ENCODE measurements around the gene FADS3. TPM values are rescaled to one million over a fixed set of nuclear protein-coding genes. Genes with fewer than 3 reads are reported as not detected.

Gene FADS3
- total RNA-seq, 1 experiment from 2014 or later, result 50.0 TPM

- H3K4me3 Mint-ChIP-seq, result no peak overlapping the region
- H3K36me3 Mint-ChIP-seq, result peaks cover 28% of the 10 kb centered on the region
- no peak overlapping the region; the same call in 1 of the 2 replicates for H3K27ac Mint-ChIP-seq
- ATAC-seq (no peak), DNase-seq (ENCODE audit: low spot score) (no peak)
- CTCF ChIA-PET, result interaction anchor here (0.6 to 1.6 kb wide), 5 partner anchors 32 to 242 kb away, joined by 3 to 10 read pairs (median 3); no protein-coding TSS in a partner anchor
- H3K9me3 Mint-ChIP-seq, result no peaks in the 10 kb centered on the region
- POLR2A ChIA-PET, result interaction anchor here (0.6 to 1.5 kb wide), 4 partner anchors 28 to 96 kb away, joined by 3 to 5 read pairs (median 4); no protein-coding TSS in a partner anchor
- no peak for TF ChIP-seq ZNF138 (CRISPR knock-in tag; conservative IDR thresholded peaks at IDR 0.05)
- TF ChIP-seq, protein P1, sequence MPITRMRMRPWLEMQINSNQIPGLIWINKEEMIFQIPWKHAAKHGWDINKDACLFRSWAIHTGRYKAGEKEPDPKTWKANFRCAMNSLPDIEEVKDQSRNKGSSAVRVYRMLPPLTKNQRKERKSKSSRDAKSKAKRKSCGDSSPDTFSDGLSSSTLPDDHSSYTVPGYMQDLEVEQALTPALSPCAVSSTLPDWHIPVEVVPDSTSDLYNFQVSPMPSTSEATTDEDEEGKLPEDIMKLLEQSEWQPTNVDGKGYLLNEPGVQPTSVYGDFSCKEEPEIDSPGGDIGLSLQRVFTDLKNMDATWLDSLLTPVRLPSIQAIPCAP (CRISPR knock-in tag; IDR thresholded peaks at IDR 0.05), result no peak
- TF ChIP-seq, protein P2, sequence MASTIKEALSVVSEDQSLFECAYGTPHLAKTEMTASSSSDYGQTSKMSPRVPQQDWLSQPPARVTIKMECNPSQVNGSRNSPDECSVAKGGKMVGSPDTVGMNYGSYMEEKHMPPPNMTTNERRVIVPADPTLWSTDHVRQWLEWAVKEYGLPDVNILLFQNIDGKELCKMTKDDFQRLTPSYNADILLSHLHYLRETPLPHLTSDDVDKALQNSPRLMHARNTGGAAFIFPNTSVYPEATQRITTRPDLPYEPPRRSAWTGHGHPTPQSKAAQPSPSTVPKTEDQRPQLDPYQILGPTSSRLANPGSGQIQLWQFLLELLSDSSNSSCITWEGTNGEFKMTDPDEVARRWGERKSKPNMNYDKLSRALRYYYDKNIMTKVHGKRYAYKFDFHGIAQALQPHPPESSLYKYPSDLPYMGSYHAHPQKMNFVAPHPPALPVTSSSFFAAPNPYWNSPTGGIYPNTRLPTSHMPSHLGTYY (CRISPR knock-in tag; IDR thresholded peaks at IDR 0.05), result no peak
- no peak for TF ChIP-seq SP1 (CRISPR knock-in tag; conservative IDR thresholded peaks at IDR 0.05)
- no peak for TF ChIP-seq RELA (CRISPR knock-in tag; IDR thresholded peaks at IDR 0.05; ENCODE audit: borderline replicate concordance)
- no peak for TF ChIP-seq MYBL2 (CRISPR knock-in tag; IDR thresholded peaks at IDR 0.05)
- no peak for TF ChIP-seq FOXJ3 (CRISPR knock-in tag; IDR thresholded peaks at IDR 0.05; ENCODE audit: borderline replicate concordance)
- TF ChIP-seq FOXP4 (CRISPR knock-in tag; IDR thresholded peaks at IDR 0.05), result no peak
- TF ChIP-seq, protein P3, sequence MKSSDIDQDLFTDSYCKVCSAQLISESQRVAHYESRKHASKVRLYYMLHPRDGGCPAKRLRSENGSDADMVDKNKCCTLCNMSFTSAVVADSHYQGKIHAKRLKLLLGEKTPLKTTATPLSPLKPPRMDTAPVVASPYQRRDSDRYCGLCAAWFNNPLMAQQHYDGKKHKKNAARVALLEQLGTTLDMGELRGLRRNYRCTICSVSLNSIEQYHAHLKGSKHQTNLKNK (CRISPR knock-in tag; IDR thresholded peaks at IDR 0.05), result no peak
- no peak for TF ChIP-seq TP53 (CRISPR knock-in tag; IDR thresholded peaks at IDR 0.05)
- TF ChIP-seq GRHL2 (CRISPR knock-in tag; IDR thresholded peaks at IDR 0.05; ENCODE audit: insufficient replicate concordance, severe bottlenecking), result no peak
- TF ChIP-seq CREB1 (CRISPR knock-in tag; IDR thresholded peaks at IDR 0.05), result no peak
- peaks cover 3% of the 10 kb centered on the region for H3K27me3 Mint-ChIP-seq (ENCODE audit: low read depth)
- peaks cover 13% of the 10 kb centered on the region for H3K4me1 Mint-ChIP-seq
These were observed 25.0 kb downstream of the FADS3 start for GRCh38 chr11:61866231-61866957.

DNA sequence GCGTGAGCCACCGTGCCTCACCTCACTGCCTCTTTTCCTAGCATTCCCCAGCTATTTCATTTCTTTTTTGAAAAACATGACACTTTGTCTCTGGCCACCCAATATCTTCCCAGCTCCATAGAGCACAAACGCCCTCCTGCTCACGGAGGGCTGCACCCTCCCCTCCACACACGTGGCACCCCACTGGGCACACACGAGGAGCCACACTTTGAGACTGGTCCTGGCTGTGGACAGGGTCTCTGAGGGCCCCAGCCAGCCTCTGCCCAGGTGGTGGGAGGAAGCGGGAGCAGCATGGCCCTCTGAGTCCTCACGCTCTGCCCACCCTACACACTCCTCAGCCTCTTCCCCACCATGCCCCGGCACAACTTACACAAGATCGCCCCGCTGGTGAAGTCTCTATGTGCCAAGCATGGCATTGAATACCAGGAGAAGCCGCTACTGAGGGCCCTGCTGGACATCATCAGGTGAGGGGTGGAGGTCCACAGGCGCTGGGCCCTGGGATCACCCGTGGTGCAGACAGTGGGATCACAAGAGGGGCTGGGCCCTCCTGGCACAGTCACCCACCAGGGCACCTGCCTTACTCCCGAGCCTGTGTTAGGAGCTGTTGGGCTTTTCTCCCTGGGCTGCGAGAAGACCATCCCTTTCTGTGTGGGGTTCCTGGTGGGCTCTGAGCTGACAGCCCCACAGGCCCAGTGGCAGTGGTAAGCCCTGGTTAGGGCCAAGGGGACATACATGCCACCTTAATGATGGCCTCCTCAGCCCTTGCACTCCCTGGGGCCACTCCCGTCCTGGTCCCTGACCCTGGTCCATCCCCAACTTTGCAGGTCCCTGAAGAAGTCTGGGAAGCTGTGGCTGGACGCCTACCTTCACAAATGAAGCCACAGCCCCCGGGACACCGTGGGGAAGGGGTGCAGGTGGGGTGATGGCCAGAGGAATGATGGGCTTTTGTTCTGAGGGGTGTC, 26.2 kb downstream of the FADS3 start:
- CTCF ChIA-PET, result interaction anchor here (0.6 to 1.8 kb wide), 3 partner anchors 34 to 553 kb away, joined by 3 to 6 read pairs (median 4); no protein-coding TSS in a partner anchor

More for the DNA sequence above, 26.2 kb downstream of the FADS3 start:
- TF ChIP-seq TP53 (CRISPR knock-in tag; IDR thresholded peaks at IDR 0.05) (no peak), ZNF281 (CRISPR knock-in tag; IDR thresholded peaks at IDR 0.05) (no peak), ZNF416 (CRISPR knock-in tag; IDR thresholded peaks at IDR 0.05) (no peak), TCF7 (CRISPR knock-in tag; IDR thresholded peaks at IDR 0.05; ENCODE audit: low read depth) (no peak)
- TF ChIP-seq, protein P3 (CRISPR knock-in tag; IDR thresholded peaks at IDR 0.05), result no peak
- ATAC-seq (no peak), DNase-seq (ENCODE audit: low spot score) (no peak)
- no peak overlapping the region for H3K4me3 Mint-ChIP-seq
- no peaks in the 10 kb centered on the region for H3K27me3 Mint-ChIP-seq (ENCODE audit: low read depth)
- POLR2A ChIA-PET, result no interaction called here
- peak overlapping the region; percentile 34; the same call in 1 of the 2 replicates for H3K27ac Mint-ChIP-seq
- H3K36me3 Mint-ChIP-seq, result peaks cover 40% of the 10 kb centered on the region
- H3K9me3 Mint-ChIP-seq, result no peaks in the 10 kb centered on the region
- H3K4me1 Mint-ChIP-seq, result peaks cover 7% of the 10 kb centered on the region
